HG03039 (cell line): ENCODE results near the gene RFC3.
A peak's percentile ranks its signal among the peaks of the same experiment; 100 is the strongest.
"Not testable (repeated sequence)": the region's sequence is repeated elsewhere in the genome, so short reads cannot be mapped to it uniquely, and the experiment has no call there.

Experiments used
- ATAC-seq: cut with Tn5 transposase; IDR thresholded peaks from one replicate; pipeline ENCODE4 v1.9.1; 2021; ENCODE audit warnings: mild to moderate bottlenecking, moderate library complexity; ENCODE audit not compliant: unreplicated experiment

RFC3 gene

DNA sequence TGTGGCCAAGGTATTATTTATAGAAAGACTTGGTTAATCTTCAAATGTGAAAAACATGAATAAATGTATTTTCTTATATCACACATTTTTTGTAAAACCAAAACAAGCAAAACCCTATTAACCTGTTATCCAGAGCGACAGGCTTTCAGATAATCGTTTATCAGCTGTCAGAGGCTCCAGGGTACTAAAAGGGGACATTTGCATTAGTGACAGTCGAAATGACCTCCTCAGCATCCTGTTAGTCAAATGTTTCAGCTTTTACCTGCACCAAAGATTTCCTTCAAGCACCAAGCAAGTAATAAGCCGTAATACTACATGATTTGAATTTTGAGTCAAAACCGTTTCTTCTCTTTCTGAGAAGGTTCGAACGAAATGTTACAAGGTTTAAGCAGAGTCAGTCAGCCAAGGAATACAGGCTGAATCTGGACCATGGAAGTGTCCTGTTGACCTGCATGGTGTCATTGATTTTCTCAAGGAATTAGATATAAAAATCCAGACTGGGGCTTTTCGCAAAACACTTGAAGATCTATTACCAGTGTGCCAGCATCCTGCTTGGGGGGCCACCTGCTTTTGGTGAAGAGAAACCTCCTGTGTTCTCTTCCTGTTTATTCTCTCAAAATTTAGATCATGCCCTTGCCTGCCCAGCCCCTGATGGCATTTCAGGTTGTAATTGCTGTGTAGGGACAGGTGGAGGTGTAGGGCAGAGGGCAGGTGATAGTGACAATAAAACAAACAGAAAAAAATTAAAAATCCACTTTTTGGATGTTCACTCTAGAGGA lies 11.3 kb upstream of the RFC3 start:
- ATAC-seq = no peak

DNA sequence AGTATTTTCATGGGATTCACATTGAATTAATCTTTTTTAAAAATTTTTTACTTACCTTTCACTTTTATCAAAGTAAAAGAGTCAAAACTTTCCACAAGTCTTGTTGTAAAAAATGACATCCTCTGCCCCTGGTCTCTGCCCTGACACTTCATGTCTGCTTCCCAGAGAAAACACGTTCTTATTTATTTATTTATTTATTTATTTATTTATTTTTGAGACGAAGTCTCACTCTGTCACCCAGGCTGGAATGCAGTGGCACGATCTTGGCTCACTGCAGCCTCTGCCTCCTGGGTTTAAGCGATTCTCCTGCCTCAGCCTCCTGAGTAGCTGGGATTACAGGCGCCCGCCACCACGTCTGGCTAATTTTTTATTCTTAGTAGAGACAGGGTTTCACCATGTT lies 5.1 kb upstream of the RFC3 start:
- ATAC-seq = not testable (repeated sequence)

DNA sequence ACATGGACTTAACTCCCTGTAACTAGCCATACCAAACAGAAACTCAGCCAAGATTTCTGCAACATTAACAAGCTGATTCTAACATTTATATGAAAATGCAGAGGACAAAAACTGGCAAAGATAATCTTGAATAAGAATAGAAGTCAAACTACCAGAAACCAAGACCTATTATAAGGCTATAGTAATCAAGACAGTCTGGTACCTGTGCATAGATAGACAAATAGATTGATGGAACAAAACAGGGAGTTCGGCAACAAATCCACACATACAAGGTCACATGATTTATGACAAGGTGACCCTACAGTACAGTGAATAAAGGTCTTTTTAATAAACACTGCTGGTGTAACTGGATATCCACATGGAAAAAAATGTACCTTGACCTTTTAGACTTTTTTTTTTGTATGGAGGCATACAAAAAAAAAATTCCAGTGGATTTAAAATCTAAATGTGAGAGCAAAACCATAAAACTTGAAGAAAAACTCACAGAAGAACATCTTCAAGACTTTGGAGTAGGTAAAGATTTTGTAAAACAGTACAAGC lies 2.9 kb upstream of the RFC3 start:
- no peak for ATAC-seq

DNA sequence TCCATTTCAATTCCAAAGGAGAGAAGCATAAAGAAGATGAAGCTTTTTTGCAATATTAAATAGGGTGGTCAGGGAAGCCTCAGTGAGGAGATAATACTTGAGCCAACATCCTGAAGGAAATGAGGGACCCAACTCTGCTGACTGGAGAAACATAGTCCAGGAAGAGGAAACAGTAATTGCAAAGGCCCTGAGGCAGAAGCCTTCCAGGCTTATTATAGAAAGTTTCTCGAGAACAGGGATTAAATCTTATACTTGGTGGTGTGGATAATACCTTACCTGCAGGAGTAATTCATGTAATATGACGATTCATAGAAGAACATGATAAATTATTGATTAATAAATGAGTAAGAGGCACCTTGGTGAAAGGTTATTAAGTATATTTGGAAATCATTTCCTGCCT lies 1.0 kb upstream of the RFC3 start:
- no peak for ATAC-seq

DNA sequence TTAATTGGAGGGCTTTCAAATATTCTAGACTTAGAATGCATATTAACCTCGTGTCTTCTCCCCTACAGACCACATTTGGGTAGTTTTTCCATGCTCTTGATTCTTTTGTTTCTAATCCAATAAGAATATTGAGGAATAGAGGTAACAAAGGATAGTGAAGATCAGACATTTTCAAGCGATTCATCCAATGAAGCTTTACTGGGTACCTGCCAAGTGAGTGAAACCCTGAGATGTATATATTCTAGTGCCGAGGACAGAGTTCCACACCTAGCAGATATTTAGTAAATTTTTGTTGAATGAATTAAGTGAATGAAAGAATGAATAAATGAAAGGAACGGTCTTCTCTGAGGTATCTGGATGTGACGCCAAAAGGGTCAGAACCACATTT lies 442 bp upstream of the RFC3 start:
- ATAC-seq = no peak

DNA sequence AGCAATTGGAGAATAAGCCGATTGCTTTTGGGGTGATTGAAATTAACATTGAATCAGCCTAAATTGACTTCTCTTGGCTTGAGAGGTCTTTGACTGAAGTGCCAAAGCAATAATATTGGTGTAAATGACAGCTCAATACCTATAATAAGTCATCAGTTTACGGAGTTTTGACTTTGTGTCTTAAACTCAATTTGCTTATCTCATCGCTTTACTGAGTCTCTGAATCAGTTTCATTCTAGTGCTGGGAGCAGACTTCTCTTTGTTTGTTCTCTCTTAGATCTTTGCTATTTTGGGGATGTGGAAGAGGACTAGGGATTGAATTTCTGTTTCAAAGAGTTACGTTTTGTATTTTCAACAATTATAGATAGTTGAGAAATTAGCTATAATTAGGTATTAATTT lies 7.1 kb downstream of the RFC3 start:
- ATAC-seq = no peak

DNA sequence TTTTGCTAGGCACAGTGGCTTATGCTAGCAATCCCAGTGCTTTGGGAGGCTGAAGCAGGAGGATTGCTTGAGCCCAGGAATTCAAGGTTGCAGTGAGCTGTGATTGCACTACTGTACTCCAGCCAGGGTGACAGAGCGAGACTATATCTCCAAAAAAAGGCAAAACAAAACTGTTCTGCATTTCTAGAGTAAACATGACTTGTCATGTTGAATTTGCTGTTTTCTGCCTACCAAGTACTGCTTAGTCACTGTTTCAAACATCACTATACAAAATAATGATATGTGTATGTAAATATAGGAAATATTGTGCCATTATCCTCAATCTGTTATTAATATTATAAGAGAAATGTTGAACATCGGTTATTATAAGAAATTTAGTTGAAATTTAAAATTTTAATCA lies 9.2 kb downstream of the RFC3 start:
- ATAC-seq = no peak

DNA sequence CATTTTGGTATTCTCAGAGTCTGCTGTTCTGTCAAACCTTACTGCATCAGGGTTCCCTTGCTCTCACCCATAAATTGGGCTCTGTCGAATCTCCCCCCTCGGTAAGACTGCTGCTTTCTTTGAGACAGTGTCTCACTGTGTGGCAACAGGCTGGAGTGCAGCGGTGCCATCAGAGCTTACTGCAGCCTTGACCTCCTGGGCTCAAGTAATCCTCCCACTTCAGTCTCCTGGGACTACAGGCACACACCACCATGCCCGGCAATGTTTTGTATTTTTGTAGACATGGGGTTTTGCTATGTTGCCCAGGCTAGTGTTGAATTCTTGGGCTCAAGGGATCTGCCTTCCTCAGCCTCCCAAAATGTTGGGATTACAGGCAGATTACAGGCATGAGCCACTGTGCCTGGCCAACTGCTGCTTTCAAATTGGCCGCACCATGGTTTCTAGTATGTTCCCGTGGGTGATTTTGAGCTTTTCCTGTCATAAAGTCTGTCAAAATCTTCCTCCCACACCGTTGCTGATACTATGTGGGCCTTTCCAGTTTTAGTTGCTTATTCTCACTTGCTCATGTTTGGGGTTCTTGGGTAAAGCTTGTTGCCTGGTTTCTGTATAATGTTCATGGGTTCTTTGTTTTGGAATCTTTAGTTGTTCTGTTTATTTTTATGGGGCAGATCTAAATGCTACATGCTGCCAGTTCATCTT lies 10.6 kb downstream of the RFC3 start:
- peak; percentile 44 for ATAC-seq

DNA sequence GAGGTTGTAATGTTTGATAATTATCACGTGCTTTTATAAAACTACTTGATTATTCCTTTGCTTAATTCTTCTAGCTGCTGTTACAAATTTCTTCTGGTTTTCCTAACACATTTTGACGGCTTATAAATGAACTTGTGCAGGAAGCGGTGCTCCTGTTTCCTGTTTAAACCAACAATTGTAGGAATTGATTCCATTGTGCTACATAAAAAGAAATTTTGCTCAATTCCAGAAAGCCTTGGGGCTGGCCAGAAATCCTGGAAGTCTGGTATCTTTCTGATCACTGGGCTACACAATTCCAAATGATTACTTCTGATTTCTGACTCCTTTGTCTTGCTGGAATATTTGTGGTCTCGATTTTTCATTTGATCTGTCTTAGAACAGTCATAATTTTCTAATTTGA lies 14.9 kb downstream of the RFC3 start:
- ATAC-seq = no peak

DNA sequence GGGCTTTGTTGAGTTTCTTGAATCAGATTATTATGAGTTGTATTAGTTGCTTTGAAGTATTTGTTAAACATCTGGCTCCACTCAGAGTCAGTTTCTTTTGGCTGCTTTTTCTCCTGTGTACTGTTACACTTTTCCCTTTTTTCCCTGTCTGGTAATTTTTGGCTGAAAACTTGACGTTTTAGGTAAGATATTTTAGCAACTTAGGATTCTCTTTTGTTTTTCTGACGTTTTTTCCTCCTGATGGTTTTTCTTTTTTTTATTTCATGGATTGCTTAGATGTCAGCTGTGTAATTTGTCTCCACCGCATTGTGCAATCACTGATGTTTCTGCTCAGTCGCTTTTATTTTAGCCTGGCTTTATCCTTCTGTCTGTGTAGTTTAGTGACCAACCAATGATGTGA lies 20.7 kb downstream of the RFC3 start:
- no peak for ATAC-seq

DNA sequence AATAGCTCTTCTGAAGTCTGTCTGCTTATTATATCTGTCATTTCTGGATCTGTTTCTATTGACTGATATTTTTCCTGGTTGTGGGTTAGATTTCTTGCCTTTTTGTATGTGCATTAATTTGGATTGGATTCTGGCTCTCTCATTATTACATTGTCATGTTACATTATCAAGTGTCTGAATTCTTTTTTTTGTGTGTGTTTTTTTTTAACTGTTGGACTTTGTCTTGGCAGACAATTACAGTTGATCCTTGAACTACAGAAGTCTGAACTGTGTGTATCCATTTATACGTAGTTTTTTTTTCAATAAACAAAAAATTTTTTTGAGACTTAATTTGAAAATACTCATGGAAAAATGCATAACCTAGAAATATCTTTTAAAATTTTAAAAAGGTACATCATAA lies 22.5 kb downstream of the RFC3 start:
- no peak for ATAC-seq

DNA sequence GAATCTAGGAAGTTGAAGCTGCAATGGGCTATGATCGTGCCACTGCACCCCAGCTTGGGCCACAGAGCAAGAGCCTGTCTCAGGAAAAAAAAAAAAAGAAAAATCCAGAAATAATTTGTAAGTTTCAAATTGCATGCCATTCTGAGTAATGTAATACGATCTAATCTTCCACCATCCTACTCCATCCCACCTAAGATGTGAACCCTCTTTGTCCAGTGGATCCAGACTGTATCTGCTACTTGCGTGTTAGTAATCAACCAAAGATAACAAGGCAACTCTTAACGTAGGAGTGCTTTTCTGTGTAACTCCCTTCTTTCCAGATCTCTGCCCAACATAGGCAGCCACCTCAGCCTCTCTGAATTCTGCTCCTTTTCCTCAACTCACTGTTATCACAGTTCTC lies 24.3 kb downstream of the RFC3 start:
- ATAC-seq = no peak

DNA sequence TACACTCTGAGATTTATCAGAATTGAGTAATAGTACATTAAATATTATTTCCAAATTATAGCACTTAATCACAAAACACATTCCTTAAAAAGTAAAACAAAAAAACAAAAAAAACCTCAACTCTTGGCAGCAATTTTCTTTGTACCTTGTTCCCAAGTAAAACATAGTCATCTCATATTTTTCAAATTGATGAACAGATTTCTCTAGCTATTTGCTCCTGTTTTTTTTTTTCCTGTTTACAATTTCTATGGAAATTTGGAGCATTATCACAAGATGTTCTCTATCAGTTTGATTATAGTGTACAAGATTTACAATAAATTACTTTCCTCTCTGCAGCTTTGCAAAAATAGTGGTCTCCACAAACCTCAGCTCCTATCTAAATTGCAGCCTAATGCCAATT lies 25.0 kb downstream of the RFC3 start:
- ATAC-seq = no peak

DNA sequence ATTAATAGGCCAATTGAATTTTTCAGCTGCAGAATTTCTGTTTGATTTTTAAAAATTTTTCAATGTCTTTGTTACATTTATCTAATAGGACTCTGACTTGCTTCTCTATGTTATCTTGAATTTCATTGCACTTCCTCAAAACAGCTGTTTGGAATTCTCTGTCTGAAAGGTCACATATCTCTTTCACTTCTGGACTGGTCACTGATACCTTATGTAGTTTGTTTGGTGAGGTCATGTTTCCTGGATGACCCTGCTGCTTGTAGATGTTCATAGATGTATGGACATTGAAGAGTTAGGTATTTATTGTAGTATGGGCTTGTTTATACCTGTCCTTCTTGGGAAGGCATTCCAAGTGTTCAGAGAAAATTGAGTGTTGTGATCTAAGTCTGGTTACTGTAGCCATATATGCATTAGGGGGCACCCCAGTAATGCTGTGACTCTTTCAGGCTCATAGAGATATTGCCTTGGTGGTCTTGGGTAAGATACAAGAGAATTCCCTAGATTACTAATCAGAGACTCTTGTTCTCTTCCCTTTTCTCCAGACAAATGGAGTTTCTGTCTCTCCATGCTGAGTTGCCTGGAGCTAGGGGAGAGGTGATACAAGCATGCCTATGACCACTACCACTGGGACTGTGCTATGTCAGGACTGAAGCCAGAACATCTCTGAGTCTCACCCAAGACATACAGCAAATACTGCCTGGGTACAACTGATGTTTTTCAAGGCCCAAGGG lies 27.8 kb downstream of the RFC3 start:
- ATAC-seq = no peak

DNA sequence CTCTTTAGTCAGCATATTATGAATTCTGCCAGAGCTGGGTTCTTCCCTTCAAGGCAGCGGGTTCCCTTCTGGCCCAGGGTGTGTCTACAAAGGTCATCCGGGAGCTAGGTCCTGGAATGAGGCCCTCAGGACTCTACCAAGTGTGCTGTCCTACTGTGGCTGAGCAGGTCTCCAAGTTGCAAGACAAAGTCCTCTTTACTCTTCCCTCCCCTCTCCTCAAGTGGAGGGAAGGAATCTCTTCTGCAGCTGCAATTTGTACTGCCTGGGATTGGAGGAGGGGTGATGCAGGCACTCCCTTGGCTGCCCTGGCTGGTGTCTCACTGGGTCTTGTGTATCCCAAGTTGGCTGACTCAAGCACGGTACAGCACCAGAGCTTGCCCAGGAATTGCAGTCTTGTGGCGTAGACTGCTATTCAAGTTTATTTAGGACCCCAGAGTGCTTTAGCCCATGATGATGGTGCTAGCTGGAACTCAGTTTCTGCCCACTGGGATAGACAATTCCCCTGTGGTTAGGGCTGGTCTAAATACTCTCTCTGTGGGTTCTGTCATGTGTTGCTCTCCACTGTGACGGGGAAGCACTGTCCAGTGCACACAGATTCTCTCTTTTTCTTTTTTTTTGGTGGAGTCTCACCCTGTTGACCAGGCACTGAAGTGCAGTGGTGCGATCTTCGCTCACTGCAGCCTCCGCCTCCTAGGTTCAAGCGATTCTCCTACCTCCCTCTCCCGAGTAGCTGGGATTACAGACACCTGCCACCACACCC lies 28.5 kb downstream of the RFC3 start:
- no peak for ATAC-seq

DNA sequence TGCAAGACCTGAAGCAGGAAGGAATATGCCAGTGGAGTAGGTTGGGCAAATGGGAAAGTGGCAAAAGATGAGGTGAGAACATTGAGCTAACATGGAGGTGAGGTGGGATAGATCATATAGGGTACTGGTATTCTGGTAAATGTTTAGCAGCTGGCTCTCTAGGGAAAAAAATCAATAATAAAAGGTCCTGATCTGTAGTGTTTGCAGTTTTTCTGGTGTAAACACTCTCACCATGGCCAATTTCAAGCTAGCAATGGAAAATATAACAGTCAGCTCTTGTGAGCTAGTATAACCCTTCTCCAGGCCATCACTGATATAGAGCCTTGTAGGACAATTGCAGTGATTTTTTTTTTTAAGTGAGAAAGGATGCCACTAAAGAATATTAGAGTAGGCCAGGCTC lies 31.3 kb downstream of the RFC3 start:
- no peak for ATAC-seq

DNA sequence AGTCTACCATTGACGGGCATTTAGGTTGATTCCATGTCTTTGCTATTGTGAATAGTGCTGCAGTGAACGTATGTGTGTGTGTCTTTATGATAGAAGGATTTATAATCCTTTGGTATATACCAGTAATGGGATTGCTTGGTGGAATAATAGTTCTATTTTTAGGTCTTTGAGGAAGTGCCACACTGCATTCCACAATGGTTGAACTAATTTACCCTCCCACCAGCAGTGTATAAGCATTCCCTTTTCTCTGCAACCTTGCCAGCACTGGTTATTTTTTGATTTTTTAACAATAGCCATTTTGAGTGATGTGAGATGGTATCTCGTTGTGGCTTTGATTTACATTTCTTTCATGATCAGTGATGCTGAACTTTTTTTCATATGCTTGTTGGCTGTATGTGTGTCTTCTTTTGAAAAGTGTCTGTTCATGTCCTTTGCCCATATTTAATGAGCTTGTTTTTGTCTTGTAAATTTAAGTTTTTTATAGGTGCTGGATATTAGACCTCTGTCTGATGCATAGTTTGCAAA lies 37.5 kb downstream of the RFC3 start:
- ATAC-seq = no peak

DNA sequence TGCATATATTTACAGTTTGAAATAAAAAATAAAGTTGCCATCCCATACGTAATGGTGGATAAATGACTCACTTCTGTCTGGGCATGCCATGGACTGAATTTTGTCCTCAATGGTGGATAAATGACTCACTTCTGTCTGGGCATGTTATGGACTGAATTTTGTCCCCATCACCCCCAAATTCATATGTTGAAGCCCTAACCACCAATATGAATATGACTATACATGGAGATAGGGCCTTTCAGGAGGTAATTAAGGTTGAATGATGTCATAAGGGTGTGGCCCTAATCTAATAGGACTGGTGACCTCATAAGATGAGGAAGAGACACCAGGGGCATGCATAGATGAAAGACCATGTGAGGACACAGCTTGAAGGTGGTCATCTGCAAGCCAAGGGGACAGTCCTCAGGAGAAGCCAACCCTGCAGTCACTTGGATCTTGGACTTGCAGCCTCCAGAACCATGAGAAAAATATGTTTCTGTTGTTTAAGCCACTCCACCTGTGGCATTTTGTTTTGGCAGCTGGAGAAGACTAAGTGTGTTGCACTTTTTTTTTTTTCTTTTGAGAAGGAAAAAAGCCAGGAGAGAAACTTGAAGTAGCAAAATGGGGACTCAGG lies 41.8 kb downstream of the RFC3 start:
- ATAC-seq = no peak

DNA sequence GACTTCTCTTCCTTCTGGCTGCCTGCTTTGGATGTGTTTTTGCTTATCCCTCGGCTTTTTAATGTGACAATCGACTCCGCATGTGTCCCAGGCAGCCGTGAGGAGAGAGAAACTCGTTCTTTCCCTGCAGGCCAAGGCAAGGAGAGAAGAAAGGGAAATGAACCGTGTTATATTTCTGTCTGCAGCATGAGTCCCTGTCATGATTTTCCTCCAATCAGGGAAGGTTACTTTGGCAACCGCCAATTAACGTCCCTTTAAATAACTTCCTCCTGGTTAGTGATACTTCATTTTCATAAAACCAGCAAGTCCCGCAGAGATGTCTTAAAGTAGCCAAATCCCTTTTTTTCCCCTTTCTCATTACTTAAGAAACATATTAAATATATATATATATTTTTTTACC lies 42.6 kb downstream of the RFC3 start:
- ATAC-seq = no peak

DNA sequence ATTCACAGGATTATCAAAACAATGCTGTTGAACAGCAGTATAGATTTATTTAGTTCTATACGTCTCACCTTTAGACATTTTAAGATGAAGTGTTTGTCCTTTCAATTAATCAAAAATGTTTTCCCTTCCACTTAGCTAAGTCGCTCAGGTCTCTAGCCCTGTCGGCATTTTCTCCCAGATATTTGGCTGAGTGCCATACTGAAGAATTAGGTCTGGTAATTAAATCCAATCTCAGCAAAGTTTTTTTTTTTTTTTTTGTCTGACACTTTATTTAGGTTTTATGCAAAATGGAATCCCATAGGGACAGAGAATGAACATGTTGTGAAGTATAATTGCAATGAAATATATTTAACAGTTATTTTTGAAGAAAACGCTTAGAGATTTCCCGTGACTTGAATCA lies 44.1 kb downstream of the RFC3 start:
- no peak for ATAC-seq
